Measurements from ENCODE around the gene RPL13A.
A peak's percentile ranks its signal among the peaks of the same experiment; 100 is the strongest.
"Not testable (repeated sequence)": the region's sequence is repeated elsewhere in the genome, so short reads cannot be mapped to it uniquely, and the experiment has no call there.

RPL13A gene

GRCh38 chr19:49487277-49488045 lies at the start of gene RPL13A:
Gene RPL13A, plus strand, starts transcription at chr19:49487608. Its CDS starts 22 bp downstream, at chr19:49487630.
- peak; percentile 99 to 100 for DNase-seq (ENCODE audit: low read depth in 2 of 2)

GRCh38 chr19:49438261-49438660 lies 49.1 kb upstream of the RPL13A start:
- no peak for DNase-seq (ENCODE audit: low read depth in 2 of 2)

- DNase-seq (ENCODE audit: low read depth in 2 of 2), result no peak
These were observed 47.6 kb upstream of the RPL13A start for GRCh38 chr19:49439836-49440235.

GRCh38 chr19:49440439-49441209 lies 46.8 kb upstream of the RPL13A start:
- no peak for DNase-seq (ENCODE audit: low read depth in 2 of 2)

- no peak for DNase-seq (ENCODE audit: low read depth in 2 of 2)
These were observed 46.0 kb upstream of the RPL13A start, which contains the start of gene SLC17A7 for GRCh38 chr19:49441210-49441959. Gene SLC17A7, minus strand, starts transcription at chr19:49441527. Its CDS starts 148 bp downstream, at chr19:49441379.

GRCh38 chr19:49441960-49442350 lies 45.5 kb upstream of the RPL13A start:
- no peak for DNase-seq (ENCODE audit: low read depth in 2 of 2)

GRCh38 chr19:49442354-49442753 lies 45.1 kb upstream of the RPL13A start:
- no peak for DNase-seq (ENCODE audit: low read depth in 2 of 2)

GRCh38 chr19:49442771-49443365 lies 44.5 kb upstream of the RPL13A start:
- peak in 1 of 2 donors; percentile 55 for DNase-seq (ENCODE audit: low read depth in 2 of 2)

GRCh38 chr19:49443366-49444099 lies 43.9 kb upstream of the RPL13A start:
- peak; percentile 91 to 92 for DNase-seq (ENCODE audit: low read depth in 2 of 2)

- DNase-seq (ENCODE audit: low read depth in 2 of 2), result not testable (repeated sequence)
These were observed 43.2 kb upstream of the RPL13A start for GRCh38 chr19:49444100-49444700.

- DNase-seq (ENCODE audit: low read depth in 2 of 2), result no peak
These were observed 41.4 kb upstream of the RPL13A start for GRCh38 chr19:49445997-49446396.

- DNase-seq (ENCODE audit: low read depth in 2 of 2), result no peak
These were observed 39.6 kb upstream of the RPL13A start for GRCh38 chr19:49447485-49448431.

GRCh38 chr19:49448432-49448786 lies 39.0 kb upstream of the RPL13A start:
- no peak for DNase-seq (ENCODE audit: low read depth in 2 of 2)

- no peak for DNase-seq (ENCODE audit: low read depth in 2 of 2)
These were observed 37.0 kb upstream of the RPL13A start for GRCh38 chr19:49450405-49450804.

- DNase-seq (ENCODE audit: low read depth in 2 of 2), result peak; percentile 89 to 93
These were observed 35.8 kb upstream of the RPL13A start, which contains the start of gene PIH1D1 for GRCh38 chr19:49451430-49452181. Gene PIH1D1, minus strand, starts transcription at chr19:49451814. Its CDS starts 240 bp downstream, at chr19:49451574.

- DNase-seq (ENCODE audit: low read depth in 2 of 2), result peak; percentile 96 to 97
These were observed 34.2 kb upstream of the RPL13A start, which contains the start of gene ALDH16A1 for GRCh38 chr19:49453013-49453756. Gene ALDH16A1, plus strand, starts transcription at chr19:49453225. Its CDS starts 107 bp downstream, at chr19:49453332.

- no peak for DNase-seq (ENCODE audit: low read depth in 2 of 2)
These were observed 33.6 kb upstream of the RPL13A start for GRCh38 chr19:49453757-49454240.

GRCh38 chr19:49455773-49456172 lies 31.6 kb upstream of the RPL13A start:
- no peak for DNase-seq (ENCODE audit: low read depth in 2 of 2)

Measured in stimulated activated CD4-positive, alpha-beta T cell treated with anti-CD3 and anti-CD28 coated beads, Interleukin-4, amount 100 ng/mL, for 48 hours (primary cell).